Uterus (tissue), 4 donors: ENCODE results near the gene L3MBTL3. TPM values are rescaled to one million over a fixed set of nuclear protein-coding genes. Genes with fewer than 3 reads are reported as not detected.

Experiments used
- DNase-seq, 2 donors: peaks; one replicate each; pipeline ENCODE4 v3.0.0-alpha.2; 2019 to 2020
- H3K27ac ChIP-seq, 2 donors: fragments of 200-600 bp; sonication (generic); 1 replicate in 1 of 2; 2 replicates in 1 of 2; pipeline ENCODE4 v1.5.1; 2016 to 2018
- H3K27me3 ChIP-seq, 2 donors: fragments of 200-600 bp; sonication (generic); one replicate each; pipeline ENCODE4 v1.5.1; 2018 to 2019; ENCODE audit warnings: control low read depth in 1 of 2
- H3K36me3 ChIP-seq, 2 donors: fragments of 200-600 bp; sonication (generic); one replicate each; pipeline ENCODE4 v1.5.1; 2019; ENCODE audit warnings: control low read depth in 1 of 2
- H3K4me1 ChIP-seq, 2 donors: fragments of 200-600 bp; sonication (generic); one replicate each; pipeline ENCODE4 v1.5.1; 2018 to 2019; ENCODE audit warnings: control low read depth in 1 of 2
- H3K4me3 ChIP-seq, 2 donors: fragments of 200-600 bp; sonication (generic); 1 replicate in 1 of 2; 2 replicates in 1 of 2; pipeline ENCODE4 v1.5.1; 2018 to 2019; ENCODE audit warnings: mild to moderate bottlenecking in 1 of 2
- H3K9me3 ChIP-seq, 2 donors: fragments of 200-600 bp; sonication (generic); one replicate each; pipeline ENCODE4 v1.5.1; 2019; ENCODE audit warnings: control low read depth in 1 of 2
- POLR2A ChIP-seq, 2 donors: fragments of 450-650 bp; IDR thresholded peaks; one replicate each; pipeline ENCODE4 v1.6.1; 2016; ENCODE audit warnings: antibody characterized with exemption in 2 of 2, mild to moderate bottlenecking in 1 of 2, moderate library complexity in 1 of 2
- intact Hi-C: fragments of 100-400 bp; cut with DNase I; formaldehyde crosslinking; loops from one replicate; pipeline ENCODE4 v1.15.1; 2023; ENCODE audit warnings: low total_unique reads
- total RNA-seq, 4 donors: library from RNA; depleted of rRNA in 3 of 4; stranded (reverse); fragments of >200 nt in 3 of 4; gene quantifications; one replicate each; pipeline versions ENCODE4 v1.1.0 to v1.2.4, GENCODE V29; 2014 to 2023
- TF ChIP-seq, protein P1 (sequence below), 4 experiments: fragments of 200-600 bp in 2 of 4; fragments of 450-650 bp in 2 of 4; sonication (generic) in 2 of 4; IDR thresholded peaks; one replicate each; pipeline ENCODE4 v1.5.1; 2016 to 2019; ENCODE audit warnings: antibody characterized with exemption in 4 of 4, mild to moderate bottlenecking in 2 of 4, moderate library complexity in 1 of 4
- donor health status: DM: yes; HTN: yes; CAD: no.

Gene L3MBTL3
- total RNA-seq, 4 donors from 2014 or later: 3.1 to 21.3 (median 16.1) TPM

DNA sequence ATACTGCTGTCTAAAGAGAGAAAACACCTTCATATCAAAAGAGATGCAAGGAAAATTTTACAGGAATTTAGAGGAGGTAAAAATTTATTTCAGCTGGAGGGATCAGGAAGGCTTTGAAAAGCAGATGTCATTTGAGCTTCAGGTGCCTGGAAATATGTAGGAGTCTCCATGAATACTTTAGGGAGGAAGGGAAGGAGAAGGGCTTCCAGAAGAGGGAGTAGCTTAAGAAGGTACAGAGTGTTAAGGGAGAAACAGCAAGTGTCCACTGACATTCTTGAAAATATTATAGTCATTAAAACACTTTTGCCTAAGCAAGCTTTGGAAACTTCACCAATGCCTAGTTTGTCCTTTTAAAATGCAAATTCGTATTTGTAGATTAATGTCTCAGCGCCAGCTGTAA lies 27.2 kb downstream of the L3MBTL3 start:
- DNase-seq: no peak
- Histone ChIP-seq H3K4me1 (no peaks in the 10 kb centered on the region), H3K4me3 (no peak overlapping the region), H3K9me3 (no peaks in the 10 kb centered on the region), H3K36me3 (no peaks in the 10 kb centered on the region), H3K27ac (no peak overlapping the region), H3K27me3 (no peaks in the 10 kb centered on the region)
- intact Hi-C loops: no loop called here
- TF ChIP-seq, protein P1, sequence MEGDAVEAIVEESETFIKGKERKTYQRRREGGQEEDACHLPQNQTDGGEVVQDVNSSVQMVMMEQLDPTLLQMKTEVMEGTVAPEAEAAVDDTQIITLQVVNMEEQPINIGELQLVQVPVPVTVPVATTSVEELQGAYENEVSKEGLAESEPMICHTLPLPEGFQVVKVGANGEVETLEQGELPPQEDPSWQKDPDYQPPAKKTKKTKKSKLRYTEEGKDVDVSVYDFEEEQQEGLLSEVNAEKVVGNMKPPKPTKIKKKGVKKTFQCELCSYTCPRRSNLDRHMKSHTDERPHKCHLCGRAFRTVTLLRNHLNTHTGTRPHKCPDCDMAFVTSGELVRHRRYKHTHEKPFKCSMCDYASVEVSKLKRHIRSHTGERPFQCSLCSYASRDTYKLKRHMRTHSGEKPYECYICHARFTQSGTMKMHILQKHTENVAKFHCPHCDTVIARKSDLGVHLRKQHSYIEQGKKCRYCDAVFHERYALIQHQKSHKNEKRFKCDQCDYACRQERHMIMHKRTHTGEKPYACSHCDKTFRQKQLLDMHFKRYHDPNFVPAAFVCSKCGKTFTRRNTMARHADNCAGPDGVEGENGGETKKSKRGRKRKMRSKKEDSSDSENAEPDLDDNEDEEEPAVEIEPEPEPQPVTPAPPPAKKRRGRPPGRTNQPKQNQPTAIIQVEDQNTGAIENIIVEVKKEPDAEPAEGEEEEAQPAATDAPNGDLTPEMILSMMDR (IDR thresholded peaks at IDR 0.05): no peak
- no peak for TF ChIP-seq POLR2A (IDR thresholded peaks at IDR 0.05)

DNA sequence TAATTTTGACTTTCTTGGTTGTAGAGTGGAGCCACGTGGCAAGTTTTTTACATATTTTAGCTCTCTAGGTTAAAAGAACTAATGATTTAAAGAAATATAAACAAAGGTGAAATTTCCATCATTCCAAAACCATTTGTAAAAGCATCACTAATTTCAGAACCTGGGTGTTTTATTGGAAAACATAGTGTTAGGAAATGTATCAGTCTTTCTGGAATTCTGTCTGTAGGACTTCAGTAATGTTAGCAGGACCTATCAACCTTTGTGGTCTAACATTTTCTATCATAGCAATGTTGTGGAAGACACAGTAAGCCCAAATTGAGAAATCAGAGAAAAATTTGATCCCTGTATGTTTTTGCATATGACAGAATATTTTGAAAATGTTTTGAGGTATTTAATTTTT lies 28.3 kb downstream of the L3MBTL3 start:
- no peak for TF ChIP-seq POLR2A (IDR thresholded peaks at IDR 0.05)
- TF ChIP-seq, protein P1 (IDR thresholded peaks at IDR 0.05): no peak
- no peaks in the 10 kb centered on the region for H3K36me3 ChIP-seq
- DNase-seq: no peak
- no peak overlapping the region for H3K4me3 ChIP-seq
- no peaks in the 10 kb centered on the region for H3K4me1 ChIP-seq
- intact Hi-C loops: no loop called here
- no peak overlapping the region for H3K27ac ChIP-seq
- no peaks in the 10 kb centered on the region for H3K9me3 ChIP-seq
- no peaks in the 10 kb centered on the region for H3K27me3 ChIP-seq

DNA sequence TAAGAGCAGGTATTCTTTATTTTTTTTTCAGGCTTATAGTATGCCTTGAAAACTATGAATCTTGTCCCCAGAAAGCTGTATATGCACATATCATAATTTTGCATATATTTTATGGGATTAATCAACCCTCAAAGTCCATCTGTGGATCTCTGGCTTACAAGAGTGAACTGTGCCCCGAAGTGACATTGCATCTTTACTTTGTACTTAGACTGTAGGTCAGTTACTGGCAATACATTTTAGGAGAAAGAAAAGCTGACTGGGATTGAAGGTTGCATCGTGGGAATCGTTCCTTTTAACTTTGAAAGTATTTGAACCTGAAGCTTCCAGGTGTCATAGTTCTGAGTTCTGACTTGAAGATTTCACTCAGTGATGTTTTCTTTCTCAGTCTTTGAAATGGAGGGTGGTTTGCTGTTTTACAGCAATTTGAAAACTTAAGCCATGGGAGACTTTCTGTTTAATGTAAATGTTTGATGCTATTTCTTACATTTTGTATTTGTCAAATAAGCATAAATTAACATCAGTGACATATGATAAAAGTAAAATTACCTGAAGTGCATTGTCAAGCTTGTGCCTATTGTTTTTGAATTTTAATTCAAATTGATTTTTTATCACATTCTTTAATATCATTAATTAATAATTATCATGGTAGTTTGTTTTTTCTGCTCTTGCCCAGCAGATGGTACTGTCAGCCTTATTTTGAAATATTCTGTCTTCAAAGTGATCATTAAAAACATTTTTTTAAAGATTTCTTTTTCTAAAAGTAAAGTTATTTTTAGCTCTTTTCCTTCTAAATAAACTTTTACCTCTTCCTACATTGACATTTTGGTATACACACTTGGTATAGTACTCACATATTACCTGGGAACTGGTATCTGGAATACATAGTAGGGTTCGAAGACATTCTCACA lies 29.0 kb downstream of the L3MBTL3 start:
- H3K27ac ChIP-seq: no peak overlapping the region
- H3K4me1 ChIP-seq: no peaks in the 10 kb centered on the region
- H3K36me3 ChIP-seq: no peaks in the 10 kb centered on the region
- intact Hi-C loops: no loop called here
- H3K27me3 ChIP-seq: no peaks in the 10 kb centered on the region
- TF ChIP-seq POLR2A (IDR thresholded peaks at IDR 0.05): no peak
- TF ChIP-seq, protein P1 (IDR thresholded peaks at IDR 0.05): no peak
- no peaks in the 10 kb centered on the region for H3K9me3 ChIP-seq
- no peak for DNase-seq
- no peak overlapping the region for H3K4me3 ChIP-seq

DNA sequence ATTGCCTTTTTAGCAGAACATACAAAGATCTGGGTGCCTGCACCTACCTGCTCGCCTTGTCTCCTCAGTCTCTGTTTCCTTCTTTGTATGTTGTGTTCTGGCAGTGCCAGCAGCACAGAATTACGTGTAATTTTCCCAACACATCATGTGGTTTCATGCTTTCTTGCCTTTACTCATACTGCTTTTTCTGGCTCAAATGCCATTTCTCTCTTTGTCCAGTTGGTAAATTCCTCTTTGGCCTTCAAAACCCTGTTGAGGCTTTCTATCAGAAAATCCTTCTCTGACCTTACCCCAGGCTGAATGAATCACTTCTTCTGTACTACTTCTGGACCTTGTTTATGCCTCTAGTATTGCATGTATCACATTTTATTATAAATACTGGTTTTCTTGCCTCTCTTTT lies 31.8 kb downstream of the L3MBTL3 start:
- Histone ChIP-seq H3K9me3 (no peaks in the 10 kb centered on the region), H3K27ac (no peak overlapping the region), H3K36me3 (no peaks in the 10 kb centered on the region), H3K27me3 (no peaks in the 10 kb centered on the region), H3K4me1 (no peaks in the 10 kb centered on the region), H3K4me3 (no peak overlapping the region)
- no peak for DNase-seq
- intact Hi-C loops: no loop called here
- TF ChIP-seq POLR2A (IDR thresholded peaks at IDR 0.05): no peak
- TF ChIP-seq, protein P1 (IDR thresholded peaks at IDR 0.05): no peak

DNA sequence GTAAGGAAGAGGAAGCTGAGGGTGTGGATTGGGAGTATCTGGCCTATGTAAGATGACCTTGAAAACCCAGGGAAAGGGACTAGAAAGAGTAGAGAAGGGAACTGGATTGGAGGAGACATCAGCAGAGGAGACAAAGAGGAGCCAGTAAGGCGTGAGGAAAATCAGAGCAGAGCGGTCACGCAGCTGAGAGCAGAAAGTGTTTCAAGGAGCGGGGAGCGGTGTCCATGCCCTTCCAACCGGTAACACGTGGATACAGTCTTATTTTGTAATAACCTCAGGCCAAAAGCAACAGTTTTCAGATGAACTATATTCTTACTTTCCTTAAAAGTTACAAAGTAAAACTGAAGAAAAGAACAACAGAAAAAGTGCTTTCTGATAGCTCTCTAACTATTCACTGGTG lies 36.3 kb downstream of the L3MBTL3 start:
- no peak for DNase-seq
- Histone ChIP-seq H3K36me3 (no peaks in the 10 kb centered on the region), H3K27me3 (no peaks in the 10 kb centered on the region), H3K4me3 (no peak overlapping the region), H3K9me3 (no peaks in the 10 kb centered on the region), H3K4me1 (no peaks in the 10 kb centered on the region), H3K27ac (no peak overlapping the region)
- intact Hi-C loops: no loop called here
- TF ChIP-seq POLR2A (IDR thresholded peaks at IDR 0.05): no peak
- TF ChIP-seq, protein P1 (IDR thresholded peaks at IDR 0.05): no peak
